Erythroblast (primary cell): Measurements from ENCODE around the gene LGR6.

Experiments
- DNase-seq, 2 experiments: peaks; one replicate each; lab custom pipeline; 2025; lab: John Stamatoyannopoulos, UW
- GATA1 ChIP-seq: IDR thresholded peaks from 2 replicates; pipeline ENCODE4 v1.6.1; 2011; ENCODE audit warnings: low read depth, mild to moderate bottlenecking, control low read depth, low read length, moderate library complexity
- POLR2A ChIP-seq: IDR thresholded peaks from 2 replicates; pipeline ENCODE4 v1.6.1; 2011; ENCODE audit warnings: mild to moderate bottlenecking, low read length

LGR6 gene

DNA sequence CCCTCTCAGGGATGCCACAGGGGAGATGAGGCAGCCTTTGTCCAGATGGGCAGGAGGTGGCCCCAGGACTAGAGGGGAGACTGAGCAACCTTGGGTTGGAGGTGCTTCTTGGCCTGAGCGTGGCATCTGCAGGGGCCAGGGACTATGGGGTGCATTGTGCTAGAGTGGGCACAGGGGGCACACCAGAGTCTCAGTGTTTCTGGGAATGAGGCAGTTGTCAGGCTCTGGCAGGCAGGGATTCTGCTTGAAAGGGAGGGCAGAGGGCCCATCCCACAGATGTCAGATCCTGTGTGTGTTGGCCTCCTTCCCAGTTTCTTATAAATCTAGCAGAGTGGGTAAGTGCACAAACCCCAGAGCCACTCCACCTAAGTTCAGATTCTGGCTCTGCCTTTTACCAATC is 13.7 kb downstream of the LGR6 start:
- TF ChIP-seq POLR2A (no peak), GATA1 (no peak)
- DNase-seq, result no peak

DNA sequence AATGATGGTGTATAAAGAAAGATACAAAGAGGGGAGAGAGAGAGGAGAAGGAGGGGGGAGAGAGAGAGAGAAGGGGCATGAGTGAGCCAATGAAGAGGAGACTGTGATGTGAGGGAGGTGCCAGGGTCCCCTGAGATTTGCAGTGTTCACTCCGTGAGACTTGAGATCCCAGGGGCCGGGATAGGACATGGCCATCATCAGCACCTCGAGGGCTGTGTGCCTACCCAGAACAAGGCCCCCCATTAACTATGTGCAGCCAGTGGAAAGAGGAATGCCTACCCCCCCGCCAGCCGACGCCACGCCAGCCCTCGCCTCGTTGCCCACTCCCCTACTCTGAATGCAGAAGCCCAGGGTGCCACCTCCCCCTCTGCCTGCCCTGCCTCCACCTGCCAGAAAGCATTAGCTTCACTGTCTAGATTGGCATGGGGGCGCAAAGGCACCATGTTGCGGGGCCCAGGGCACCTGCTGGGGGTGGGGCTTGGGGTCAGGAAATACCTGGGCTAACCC is 14.8 kb downstream of the LGR6 start:
- TF ChIP-seq GATA1 (no peak), POLR2A (no peak)
- no peak for DNase-seq

DNA sequence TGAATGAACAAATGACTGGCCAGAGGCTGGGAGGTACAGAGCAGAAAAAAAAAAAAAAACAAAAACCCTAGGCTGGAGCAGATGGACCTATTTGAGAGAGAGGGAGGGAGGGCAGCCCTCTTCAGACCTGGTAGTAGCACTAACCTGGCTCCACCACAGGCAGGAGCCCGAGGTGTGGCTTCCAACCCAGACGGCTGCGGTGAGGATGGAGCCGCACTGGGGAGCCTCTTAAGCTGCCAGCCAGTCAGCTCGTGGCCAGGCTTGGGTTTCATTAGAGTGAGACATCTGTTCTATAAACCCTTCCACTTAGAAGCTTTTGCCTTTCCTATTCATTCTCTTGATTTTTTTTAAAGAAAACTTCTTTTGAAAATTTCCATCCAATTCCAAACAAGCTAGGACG is 16.8 kb downstream of the LGR6 start:
- TF ChIP-seq POLR2A, result no peak
- no peak for TF ChIP-seq GATA1
- DNase-seq, result no peak

DNA sequence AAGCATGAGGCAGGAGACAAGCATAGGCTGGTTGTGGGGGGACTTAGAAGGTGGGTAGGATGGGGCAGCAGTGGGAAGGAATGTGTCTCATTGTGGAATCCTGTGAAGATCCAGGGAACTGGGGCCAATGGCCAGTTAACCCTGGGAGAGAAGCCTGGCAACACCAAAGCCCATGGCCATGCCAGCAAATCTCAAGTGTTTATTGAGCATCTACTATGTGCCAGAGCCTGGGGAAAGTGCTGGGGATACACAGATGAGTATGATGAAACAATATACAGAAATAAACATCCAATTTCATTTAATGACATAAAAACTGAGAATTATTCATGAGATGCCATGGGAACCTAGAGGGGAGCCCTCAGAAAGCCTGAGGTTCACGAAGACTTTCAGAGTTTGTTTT is 17.4 kb downstream of the LGR6 start:
- DNase-seq, result no peak
- TF ChIP-seq GATA1 (no peak), POLR2A (no peak)

DNA sequence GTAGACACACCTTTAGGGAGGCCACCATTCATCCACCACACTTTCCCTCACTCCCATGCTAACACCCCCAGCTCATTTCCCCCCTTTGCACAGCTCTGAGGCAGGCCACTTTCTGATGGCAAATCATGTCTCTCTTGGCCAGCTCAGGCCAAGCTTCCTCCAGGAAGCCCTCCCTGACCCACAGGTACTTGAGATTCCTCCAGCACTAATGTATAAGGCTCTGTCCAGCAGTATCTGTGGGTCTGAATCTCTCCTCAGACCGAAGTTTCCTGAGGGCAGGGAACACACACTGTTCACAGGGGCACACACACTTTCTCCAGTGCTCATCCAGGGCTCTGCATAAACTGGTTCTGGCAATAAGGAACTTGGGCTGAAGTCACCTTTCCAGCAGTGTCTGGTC is 19.2 kb downstream of the LGR6 start:
- no peak for DNase-seq
- TF ChIP-seq GATA1, result no peak
- no peak for TF ChIP-seq POLR2A

DNA sequence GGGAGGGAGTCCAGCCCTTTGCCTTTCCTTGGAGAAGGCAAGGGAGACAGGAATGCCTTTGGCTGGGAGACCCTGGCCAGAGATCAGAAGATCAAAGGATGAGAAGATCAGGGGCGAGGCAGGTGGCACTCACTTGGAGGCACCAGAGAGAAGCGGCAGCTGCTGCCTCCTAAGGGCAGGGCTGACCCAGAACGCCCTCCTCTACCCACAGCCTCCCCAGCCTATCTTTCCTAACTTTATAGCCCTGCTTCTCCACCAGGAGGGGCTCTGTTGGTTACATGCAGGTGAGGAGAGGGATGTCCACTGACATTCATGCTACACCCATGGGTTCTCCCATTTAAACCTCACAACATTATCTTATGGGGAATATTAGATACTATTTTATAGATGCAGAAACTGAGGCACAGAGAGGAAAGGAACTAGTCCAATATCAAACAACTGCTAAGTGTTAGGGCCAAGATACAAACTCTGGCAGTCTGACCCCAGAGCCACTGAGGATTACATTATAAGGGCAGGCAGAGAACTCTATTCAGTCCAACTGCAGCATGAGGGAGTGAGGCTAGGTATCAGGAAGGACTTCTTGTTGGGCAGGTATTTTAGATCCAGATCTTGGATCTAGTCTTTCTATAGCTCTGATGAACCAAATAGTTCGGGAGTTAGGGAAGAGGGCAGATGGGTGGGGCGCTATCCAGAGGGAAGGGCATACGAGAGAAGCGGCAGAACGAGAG is 19.9 kb downstream of the LGR6 start:
- TF ChIP-seq GATA1 (no peak), POLR2A (no peak)
- DNase-seq, result no peak

DNA sequence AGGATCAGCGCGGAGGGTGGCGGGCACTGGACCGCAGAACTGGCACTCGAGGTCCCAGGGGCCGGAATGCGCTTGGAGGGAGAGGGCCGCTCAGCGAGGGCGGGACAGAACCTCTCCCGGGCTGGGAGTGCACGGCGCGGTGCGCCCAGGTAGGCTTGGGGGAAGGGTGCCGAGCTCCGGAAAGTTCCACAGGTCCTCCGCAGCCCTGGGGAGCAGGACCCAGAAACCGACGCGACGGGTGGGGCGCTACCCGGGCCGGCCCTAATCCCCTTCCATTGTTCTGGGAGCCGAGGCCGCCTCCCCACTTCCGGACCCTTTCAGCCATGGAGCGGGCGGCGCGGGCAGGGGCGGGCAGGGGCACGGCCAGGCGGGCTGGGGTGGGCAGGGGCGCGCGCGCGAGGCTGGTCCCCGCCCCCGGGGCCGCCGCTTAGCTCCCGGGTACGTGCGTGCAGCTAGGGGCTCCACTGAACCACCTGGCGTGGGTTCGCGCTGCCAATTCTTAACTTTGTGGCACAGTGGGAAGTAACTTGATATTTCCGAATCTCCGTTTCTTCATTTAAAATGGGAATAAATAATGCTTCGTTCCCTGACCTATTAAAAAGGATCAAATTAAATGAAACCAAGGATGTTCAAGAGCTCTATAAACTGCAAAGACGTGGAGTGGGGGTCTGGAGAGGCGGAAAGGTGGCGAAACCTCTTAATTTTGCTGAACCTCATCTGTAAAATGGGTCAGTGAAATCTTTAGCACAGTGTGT is 20.7 kb downstream of the LGR6 start:
- TF ChIP-seq POLR2A, result no peak
- no peak for TF ChIP-seq GATA1
- no peak for DNase-seq

DNA sequence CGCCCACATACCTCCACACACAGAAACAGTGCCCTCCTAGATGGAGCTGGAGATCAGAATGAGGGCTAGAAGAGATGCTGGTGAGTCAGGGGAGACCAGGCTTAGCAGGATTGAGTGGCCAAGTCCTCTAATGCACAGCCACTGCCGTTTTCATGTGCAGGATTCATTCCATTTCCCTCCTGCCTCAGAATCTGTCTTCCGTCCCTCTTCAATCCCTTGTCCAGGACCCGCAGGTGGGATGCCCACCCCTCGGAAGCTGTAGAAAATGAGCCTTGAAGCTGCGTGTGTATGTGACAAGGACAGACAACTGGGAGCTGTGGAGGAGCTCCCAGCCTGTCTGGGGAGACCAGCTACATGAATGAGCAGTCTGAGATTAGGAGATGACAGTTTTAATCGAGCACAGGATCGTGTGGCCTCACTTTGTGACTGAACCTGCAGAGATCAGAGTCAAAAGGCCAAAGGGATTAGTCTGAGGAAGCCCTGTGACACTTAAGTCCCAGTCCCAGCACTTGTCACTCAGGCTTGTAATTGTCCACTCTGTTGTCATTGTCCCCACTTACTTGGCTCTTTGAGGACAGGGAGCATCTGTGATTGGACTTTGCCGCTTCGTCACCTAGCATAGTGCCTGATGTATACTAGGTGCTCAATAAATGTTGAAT is 22.0 kb downstream of the LGR6 start:
- DNase-seq, result no peak
- TF ChIP-seq POLR2A (no peak), GATA1 (no peak)

DNA sequence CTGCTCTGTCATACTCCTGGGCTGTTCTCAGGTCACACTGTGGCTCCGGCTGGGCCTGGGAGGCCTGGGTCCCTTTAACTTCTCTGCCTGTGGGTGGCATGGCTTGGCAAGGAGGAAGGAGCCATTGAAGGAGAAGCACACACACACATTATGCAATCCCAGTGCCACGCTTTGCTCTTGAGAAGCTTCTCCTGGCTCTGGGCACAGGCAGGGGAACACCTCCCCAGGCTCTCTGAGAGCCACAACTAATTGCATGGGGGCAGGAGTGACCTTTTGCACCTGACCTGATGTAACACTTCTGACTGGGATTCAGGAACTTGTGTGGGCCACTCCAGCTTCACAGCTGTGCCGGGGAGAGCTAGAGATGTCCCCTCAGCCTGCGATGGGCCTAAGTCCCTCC is 23.1 kb downstream of the LGR6 start:
- no peak for DNase-seq
- TF ChIP-seq GATA1 (no peak), POLR2A (no peak)

DNA sequence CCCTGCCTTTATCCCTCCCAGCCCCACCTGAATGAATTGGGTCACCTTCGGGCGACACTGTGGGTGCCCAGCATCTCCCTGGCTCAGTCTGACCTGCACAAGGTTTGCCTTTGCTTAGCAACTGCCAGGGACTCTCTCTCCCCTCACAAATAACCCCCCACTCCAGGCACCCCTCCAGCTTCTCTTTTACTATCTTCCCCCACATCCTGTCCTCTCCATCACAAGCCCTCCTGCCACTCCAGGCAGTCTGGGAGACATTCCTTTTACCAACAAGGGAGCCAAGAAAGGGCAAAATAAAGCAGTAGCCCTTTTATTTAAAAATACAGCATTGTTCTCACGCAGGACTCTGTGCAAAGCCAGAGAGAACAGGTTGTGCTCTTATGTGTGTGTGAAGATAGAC is 23.9 kb downstream of the LGR6 start:
- TF ChIP-seq GATA1, result no peak
- no peak for TF ChIP-seq POLR2A

DNA sequence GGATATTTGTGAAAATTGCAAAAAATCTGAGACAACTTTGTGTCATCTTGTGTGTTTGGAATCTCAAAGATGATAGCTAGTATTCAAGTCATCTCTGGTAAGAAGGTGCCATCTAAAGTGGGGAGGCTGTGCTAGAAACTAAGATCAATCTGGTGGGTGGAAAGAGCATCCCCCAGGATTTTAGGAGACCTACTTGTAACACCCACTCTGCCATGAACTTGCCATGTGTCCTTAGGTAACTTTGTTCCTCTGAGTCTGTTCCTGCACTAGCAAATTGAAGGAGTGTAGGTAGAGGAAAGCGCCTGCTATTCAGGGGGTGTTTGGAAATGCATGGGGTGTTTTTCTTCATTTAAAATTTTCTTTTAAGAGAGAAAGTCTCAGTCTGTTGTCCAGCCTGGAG is 24.4 kb downstream of the LGR6 start:
- DNase-seq, result no peak
- no peak for TF ChIP-seq POLR2A
- no peak for TF ChIP-seq GATA1

More for the DNA sequence above, 23.9 kb downstream of the LGR6 start:
- DNase-seq, result no peak

DNA sequence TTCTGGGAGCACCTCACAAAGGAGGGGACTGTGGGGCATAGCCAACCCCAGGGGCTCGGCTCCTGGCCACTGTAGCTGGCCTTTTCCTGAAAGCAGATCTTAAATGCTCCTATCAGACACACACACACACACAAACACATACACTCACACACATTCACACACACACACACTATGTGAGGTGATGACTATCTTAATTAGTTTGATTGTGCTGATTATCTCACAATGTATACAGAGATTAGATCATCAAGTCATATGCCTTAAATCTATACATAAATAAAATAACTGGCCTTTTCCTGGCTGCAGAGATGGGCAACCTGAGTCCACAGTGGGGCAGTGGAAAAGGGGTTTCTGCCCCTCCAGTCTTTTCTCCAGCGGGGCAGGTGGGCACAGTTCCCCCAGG is 27.1 kb downstream of the LGR6 start:
- DNase-seq, result no peak

DNA sequence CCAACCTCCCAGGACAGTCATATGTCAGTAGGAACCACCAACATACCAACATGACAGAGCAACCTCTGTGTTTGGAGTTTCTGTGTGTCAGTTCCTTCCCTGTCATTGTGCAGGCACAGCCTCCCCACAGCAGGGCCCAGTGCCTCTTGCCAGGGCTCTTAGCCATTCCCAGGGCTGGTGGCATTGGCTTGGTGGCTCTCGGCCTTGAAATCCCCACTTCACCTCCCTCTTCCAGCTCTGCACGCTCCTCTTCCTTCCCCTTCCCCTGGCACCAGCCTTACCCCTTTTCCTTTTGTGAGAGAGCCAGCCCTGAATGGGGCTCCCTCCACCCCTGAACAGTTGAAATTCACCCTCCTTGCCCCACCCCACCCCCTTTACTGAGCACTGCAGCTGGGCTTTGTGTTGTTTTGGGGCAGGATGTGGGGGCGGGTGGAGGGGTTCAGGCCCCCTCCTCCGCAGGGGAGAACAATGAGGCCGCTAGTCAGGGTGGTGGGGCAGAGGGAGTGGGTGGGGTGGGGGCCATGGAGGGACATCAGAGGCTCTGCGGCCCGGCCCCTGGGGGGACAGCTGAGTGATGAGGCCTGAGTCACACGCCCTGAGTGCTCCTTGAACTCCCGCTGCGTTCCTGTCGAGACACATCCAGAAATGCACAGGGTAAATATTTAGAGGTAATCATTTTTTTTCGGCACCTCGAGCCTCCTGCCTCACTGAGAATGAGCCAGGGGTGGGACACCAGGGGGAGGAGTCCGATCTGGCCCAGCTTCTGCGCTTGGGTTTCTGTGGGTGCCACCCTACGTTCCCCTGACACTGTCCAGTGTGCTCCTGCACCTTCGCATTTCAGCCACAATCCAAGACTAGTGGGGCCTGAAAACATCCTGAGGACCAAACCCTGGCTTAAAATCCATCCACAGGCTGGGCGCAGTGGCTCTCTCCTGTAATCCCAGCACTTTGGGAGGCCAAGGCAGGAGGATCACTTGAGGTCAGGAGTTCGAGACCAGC is 28.6 kb downstream of the LGR6 start:
- no peak for TF ChIP-seq GATA1
- no peak for TF ChIP-seq POLR2A
- no peak for DNase-seq

More for the DNA sequence above, 27.1 kb downstream of the LGR6 start:
- TF ChIP-seq POLR2A (no peak), GATA1 (no peak)
